Tibial artery (tissue), 4 donors: Measurements from ENCODE around the gene KCTD19.
A peak's percentile ranks its signal among the peaks of the same experiment; 100 is the strongest.

Experiments used
- DNase-seq, 2 donors: peaks; one replicate each; pipeline ENCODE4 v3.0.0-alpha.2; 2019
- H3K27ac ChIP-seq, 2 donors: fragments of 200-600 bp; sonication (generic) in 1 of 2; 1 replicate in 1 of 2; 2 replicates in 1 of 2; pipeline ENCODE4 v1.5.1; 2018 to 2019; ENCODE audit warnings: mild to moderate bottlenecking in 1 of 2
- H3K27me3 ChIP-seq, 2 donors: fragments of 200-600 bp; sonication (generic) in 1 of 2; one replicate each; pipeline versions ENCODE4 v1.5.1 to v1.6.0; 2016 to 2019
- H3K36me3 ChIP-seq, 3 donors: fragments of 200-600 bp; sonication (generic) in 2 of 3; one replicate each; pipeline ENCODE4 v1.5.1; 2016 to 2019; ENCODE audit warnings: mild to moderate bottlenecking in 2 of 3
- H3K4me1 ChIP-seq, 4 donors: fragments of 200-600 bp; sonication (generic) in 2 of 4; 1 replicate in 3 of 4; 2 replicates in 1 of 4; pipeline ENCODE4 v1.5.1; 2016 to 2019
- H3K4me3 ChIP-seq, 2 donors: fragments of 200-600 bp; sonication (generic) in 1 of 2; 1 replicate in 1 of 2; 2 replicates in 1 of 2; pipeline ENCODE4 v1.5.1; 2018 to 2019; ENCODE audit warnings: mild to moderate bottlenecking in 2 of 2
- H3K9me3 ChIP-seq, 3 donors: fragments of 200-600 bp; sonication (generic) in 1 of 3; one replicate each; pipeline ENCODE4 v1.5.1; 2016 to 2019
- CTCF ChIP-seq, 2 experiments: fragments of 200-600 bp in 1 of 2; fragments of 450-650 bp in 1 of 2; IDR thresholded peaks; one replicate each; pipeline ENCODE4 v1.5.1; 2017 to 2019; ENCODE audit warnings: antibody characterized with exemption in 2 of 2, mild to moderate bottlenecking in 1 of 2, moderate library complexity in 1 of 2
- intact Hi-C: fragments of 100-400 bp; cut with DNase I; formaldehyde crosslinking; loops from one replicate; pipeline ENCODE4 v1.15.0; 2023; ENCODE audit warnings: low total_unique reads

KCTD19 gene

GRCh38 chr16:67249178-67250044 lies 77.1 kb downstream of the KCTD19 start:
- H3K4me1 ChIP-seq: peaks cover 0 to 48% (median 40%) of the 10 kb centered on the region in 4 donors
- intact Hi-C loops: no loop called here
- no peaks in the 10 kb centered on the region for H3K9me3 ChIP-seq
- no peaks in the 10 kb centered on the region for H3K36me3 ChIP-seq
- H3K27ac ChIP-seq: peak overlapping the region in 1 of 2 donors; percentile 6
- no peak for TF ChIP-seq CTCF (IDR thresholded peaks at IDR 0.05)
- peak in 1 of 2 donors; percentile 17 for DNase-seq
- H3K4me3 ChIP-seq: peak overlapping the region; percentile 39 to 70
- peaks cover 0 to 41% of the 10 kb centered on the region in 2 donors for H3K27me3 ChIP-seq

GRCh38 chr16:67248401-67249177 lies 78.0 kb downstream of the KCTD19 start, which contains the start of gene SLC9A5:
Gene SLC9A5 (plus strand): TSS chr16:67248979. CDS start chr16:67249015, 36 bp downstream.
- Histone ChIP-seq H3K27ac (peak within 1 kb of the TSS; percentile 6 to 83), H3K36me3 (no peaks in the 10 kb centered on the region), H3K27me3 (peaks cover 0 to 39% of the 10 kb centered on the region in 2 donors), H3K4me1 (peaks cover 0 to 56% (median 46%) of the 10 kb centered on the region in 4 donors), H3K4me3 (peak within 1 kb of the TSS; percentile 70 to 74), H3K9me3 (no peaks in the 10 kb centered on the region)
- intact Hi-C loops: no loop called here
- peak in 1 of 2 donors; percentile 21 for DNase-seq
- peak in 1 of 2 experiments; percentile 25 for TF ChIP-seq CTCF (IDR thresholded peaks at IDR 0.05)

GRCh38 chr16:67248073-67248400 lies 78.5 kb downstream of the KCTD19 start:
- no peaks in the 10 kb centered on the region for H3K9me3 ChIP-seq
- peak overlapping the region; percentile 70 to 74 for H3K4me3 ChIP-seq
- H3K36me3 ChIP-seq: no peaks in the 10 kb centered on the region
- peaks cover 0 to 39% of the 10 kb centered on the region in 2 donors for H3K27me3 ChIP-seq
- H3K4me1 ChIP-seq: peaks cover 0 to 58% (median 48%) of the 10 kb centered on the region in 4 donors
- H3K27ac ChIP-seq: peak overlapping the region in 1 of 2 donors; percentile 83
- intact Hi-C loops: no loop called here
- peak in 1 of 2 donors; percentile 28 for DNase-seq
- TF ChIP-seq CTCF (IDR thresholded peaks at IDR 0.05): no peak

GRCh38 chr16:67247192-67248072 lies 79.1 kb downstream of the KCTD19 start, which contains the start of gene FHOD1:
Gene FHOD1 (minus strand): TSS chr16:67247481. CDS start chr16:67247410, 71 bp downstream.
- H3K4me3 ChIP-seq: peak within 1 kb of the TSS; percentile 70 to 74
- DNase-seq: peak; percentile 97 to 99
- intact Hi-C loops: no loop called here
- no peaks in the 10 kb centered on the region for H3K36me3 ChIP-seq
- no peaks in the 10 kb centered on the region for H3K9me3 ChIP-seq
- H3K4me1 ChIP-seq: peaks cover 0 to 60% (median 48%) of the 10 kb centered on the region in 4 donors
- peaks cover 0 to 36% of the 10 kb centered on the region in 2 donors for H3K27me3 ChIP-seq
- TF ChIP-seq CTCF (IDR thresholded peaks at IDR 0.05): no peak
- peak within 1 kb of the TSS; percentile 75 to 83 for H3K27ac ChIP-seq

GRCh38 chr16:67246756-67247191 lies 79.8 kb downstream of the KCTD19 start:
- intact Hi-C loops: no loop called here

More at GRCh38 chr16:67246756-67247191, 79.8 kb downstream of the KCTD19 start:
- peaks cover 0 to 31% of the 10 kb centered on the region in 2 donors for H3K27me3 ChIP-seq
- H3K9me3 ChIP-seq: no peaks in the 10 kb centered on the region
- no peaks in the 10 kb centered on the region for H3K36me3 ChIP-seq
- DNase-seq: peak; percentile 50 to 80
- peak overlapping the region; percentile 75 to 83 for H3K27ac ChIP-seq
- H3K4me1 ChIP-seq: peaks cover 0 to 66% (median 52%) of the 10 kb centered on the region in 4 donors
- H3K4me3 ChIP-seq: peak overlapping the region; percentile 70 to 74
- TF ChIP-seq CTCF (IDR thresholded peaks at IDR 0.05): no peak
